Fibroblast of mammary gland (primary cell): ENCODE data around the gene TPRKB.
A peak's percentile ranks its signal among the peaks of the same experiment; 100 is the strongest.
"Not testable (repeated sequence)": the region's sequence is repeated elsewhere in the genome, so short reads cannot be mapped to it uniquely, and the experiment has no call there.

Experiments used
- DNase-seq: peaks from one replicate; pipeline ENCODE4 v3.0.0-alpha.2; 2010; ENCODE audit warnings: low read depth
- H3K4me3 ChIP-seq: 2 replicates; pipeline ENCODE4 v1.5.1; 2011; ENCODE audit warnings: low read depth, mild to moderate bottlenecking, low read length, moderate library complexity; ENCODE audit not compliant: control insufficient read depth
- TF ChIP-seq, protein P1 (sequence below): conservative IDR thresholded peaks from 2 replicates; pipeline ENCODE4 v1.5.1; 2011; ENCODE audit warnings: low read depth, low read length, inconsistent platforms; ENCODE audit not compliant: control insufficient read depth, insufficient read depth

Gene TPRKB

DNA sequence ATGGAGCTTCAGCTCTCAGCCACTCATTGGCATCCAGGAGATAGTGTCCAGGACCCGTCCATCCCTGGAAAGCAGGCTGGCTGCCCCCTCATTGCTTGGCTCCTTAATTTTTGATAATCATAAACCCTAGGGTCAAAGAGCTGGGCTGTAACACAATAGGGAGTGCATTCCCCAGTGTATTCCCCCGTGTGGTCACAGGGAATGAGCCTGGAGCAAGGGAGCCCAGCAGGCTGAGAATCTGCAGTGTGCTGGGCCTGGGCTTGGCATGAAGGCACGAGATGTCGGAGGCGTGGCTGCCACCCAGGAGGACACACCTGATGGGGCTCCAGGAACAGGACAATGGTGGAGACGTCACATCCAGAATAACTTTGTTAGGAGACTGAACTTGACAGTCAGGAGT is 18.7 kb downstream of the TPRKB start:
- no peak for DNase-seq

DNA sequence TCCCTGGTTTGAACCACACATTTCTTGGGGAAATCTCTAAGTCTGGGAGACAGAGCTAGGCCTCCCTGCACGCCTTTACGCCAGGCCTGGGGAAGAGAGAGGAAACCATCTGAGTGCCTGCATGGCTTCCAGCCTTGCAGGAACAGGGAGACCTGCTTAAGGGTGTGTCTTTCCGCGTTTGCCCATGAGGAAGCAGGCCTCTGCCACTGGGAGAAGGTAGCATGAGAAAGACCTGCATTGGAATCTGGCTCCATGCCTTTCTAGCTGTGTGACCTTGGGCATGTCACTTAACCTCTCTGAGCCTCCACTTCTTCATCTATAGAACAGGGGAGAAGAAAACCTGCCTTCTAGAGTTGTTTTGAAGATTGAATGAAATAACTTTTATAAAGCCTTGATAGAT is 19.4 kb downstream of the TPRKB start:
- not testable (repeated sequence) for DNase-seq, H3K4me3 ChIP-seq

More for the DNA sequence above, 18.7 kb downstream of the TPRKB start:
- no peak overlapping the region for H3K4me3 ChIP-seq
- TF ChIP-seq, protein P1, sequence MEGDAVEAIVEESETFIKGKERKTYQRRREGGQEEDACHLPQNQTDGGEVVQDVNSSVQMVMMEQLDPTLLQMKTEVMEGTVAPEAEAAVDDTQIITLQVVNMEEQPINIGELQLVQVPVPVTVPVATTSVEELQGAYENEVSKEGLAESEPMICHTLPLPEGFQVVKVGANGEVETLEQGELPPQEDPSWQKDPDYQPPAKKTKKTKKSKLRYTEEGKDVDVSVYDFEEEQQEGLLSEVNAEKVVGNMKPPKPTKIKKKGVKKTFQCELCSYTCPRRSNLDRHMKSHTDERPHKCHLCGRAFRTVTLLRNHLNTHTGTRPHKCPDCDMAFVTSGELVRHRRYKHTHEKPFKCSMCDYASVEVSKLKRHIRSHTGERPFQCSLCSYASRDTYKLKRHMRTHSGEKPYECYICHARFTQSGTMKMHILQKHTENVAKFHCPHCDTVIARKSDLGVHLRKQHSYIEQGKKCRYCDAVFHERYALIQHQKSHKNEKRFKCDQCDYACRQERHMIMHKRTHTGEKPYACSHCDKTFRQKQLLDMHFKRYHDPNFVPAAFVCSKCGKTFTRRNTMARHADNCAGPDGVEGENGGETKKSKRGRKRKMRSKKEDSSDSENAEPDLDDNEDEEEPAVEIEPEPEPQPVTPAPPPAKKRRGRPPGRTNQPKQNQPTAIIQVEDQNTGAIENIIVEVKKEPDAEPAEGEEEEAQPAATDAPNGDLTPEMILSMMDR = no peak

DNA sequence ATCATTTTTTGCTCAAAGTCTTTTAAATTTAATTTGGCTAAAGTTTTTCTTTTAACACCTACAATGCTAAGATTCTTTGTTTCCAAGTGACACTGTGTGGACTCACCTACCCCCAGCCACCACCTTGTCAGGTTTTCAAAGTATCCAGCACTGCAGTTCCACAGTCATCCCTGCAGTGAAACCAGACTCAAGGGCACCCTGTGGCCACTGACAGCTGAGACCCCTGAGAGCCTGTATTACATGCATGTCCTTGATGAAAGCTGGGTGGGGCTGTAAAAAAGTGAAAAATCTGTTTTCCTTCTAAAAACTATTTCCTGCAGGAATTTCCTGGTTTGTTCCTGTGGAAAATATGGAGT is 19.9 kb downstream of the TPRKB start:
- DNase-seq = no peak
- H3K4me3 ChIP-seq = no peak overlapping the region
- TF ChIP-seq, protein P1 = no peak

DNA sequence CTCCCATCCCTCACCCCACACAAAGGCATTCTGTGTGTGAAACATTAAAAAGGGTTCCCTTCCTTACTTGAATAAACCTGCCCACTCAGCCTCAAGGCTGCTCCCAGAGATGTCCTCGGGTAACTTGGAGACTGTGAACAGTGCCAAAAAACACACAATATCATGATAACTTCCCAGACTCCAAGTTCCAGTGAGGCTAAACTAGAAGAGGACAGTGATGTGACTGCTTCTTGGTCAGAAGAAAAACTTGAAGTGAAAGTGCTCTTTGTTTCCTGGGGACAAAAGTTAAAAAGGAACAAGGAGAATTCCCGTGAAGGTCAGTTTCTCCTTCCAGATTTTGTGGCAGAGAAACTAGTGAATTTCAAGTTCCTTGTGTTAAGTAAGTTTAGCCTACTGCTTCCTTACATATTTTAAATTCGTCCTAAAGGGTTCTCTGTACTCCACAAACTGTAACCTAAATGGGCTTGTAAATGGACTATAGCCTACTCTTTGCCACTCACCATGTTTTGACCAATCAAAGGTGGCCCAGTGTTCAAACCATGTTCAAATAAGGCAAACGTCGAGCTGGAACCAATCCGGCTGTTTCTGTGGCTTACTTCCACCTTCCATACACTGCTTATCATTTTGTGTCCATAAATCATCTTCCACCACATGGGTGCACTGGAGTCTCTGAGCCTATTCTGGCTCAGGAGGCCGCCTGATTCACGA is 20.4 kb downstream of the TPRKB start:
- peak; percentile 25 for DNase-seq
- TF ChIP-seq, protein P1 = no peak
- no peak overlapping the region for H3K4me3 ChIP-seq

DNA sequence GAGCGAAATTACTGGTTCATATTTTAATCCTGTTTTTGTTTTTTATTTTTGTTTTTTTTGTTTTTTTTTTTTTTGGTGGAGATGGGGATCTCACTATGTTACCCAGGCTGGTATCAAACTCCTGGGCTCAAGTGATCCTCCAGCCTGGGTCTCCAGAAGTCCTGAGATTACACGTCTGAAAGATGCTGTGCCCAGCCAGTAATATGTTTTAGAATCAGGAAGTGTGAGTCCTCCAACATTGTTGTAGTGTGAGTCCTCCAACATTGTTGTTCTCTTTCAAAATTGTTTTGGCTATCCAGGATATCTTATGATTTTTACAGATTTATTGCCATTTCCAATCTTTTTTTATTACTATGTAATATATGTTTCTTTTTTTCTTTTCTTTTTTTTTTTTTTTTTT is 23.1 kb downstream of the TPRKB start:
- DNase-seq = no peak
- no peak overlapping the region for H3K4me3 ChIP-seq
- TF ChIP-seq, protein P1 = no peak

DNA sequence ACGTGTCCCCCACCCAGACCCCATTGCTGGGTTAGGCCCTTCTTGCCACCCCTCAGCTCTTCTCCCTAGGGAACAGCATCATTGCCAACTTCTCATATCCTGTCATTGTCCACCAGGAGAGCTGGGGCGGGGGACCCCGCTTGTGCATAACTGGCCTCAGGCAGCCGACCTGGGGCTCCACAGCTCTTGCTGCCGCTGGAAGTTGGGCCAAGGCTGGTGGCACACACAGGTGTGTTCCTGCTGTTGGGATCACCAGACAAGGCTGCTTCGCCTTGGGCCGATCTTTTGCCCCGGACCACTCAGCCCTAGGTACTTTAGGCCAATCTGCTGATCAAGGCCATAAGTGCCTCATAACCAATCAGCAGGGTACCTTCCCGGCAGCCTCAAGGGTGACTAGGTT is 28.6 kb downstream of the TPRKB start:
- DNase-seq = no peak
- H3K4me3 ChIP-seq = no peak overlapping the region
- TF ChIP-seq, protein P1 = no peak

DNA sequence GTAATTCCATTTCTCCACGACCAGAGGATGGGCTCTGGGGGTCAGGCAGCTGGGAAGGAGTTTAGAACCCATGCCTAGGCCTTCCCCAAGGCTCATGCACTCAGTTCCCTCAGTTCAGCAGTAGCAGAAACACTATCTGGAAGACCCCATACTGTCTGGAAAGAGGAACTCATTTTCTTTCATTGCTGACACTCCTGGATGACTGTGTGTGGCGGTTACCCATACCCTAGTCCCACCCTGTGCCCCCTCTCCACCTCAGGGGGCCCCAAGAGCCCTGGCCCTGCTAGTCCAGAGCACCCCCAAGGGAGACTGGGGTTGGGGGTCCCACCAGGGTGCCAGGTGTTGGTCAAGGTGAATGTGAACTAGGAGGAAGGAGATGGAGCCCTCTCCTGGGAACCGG is 29.5 kb downstream of the TPRKB start:
- H3K4me3 ChIP-seq = no peak overlapping the region
- DNase-seq = no peak
- TF ChIP-seq, protein P1 = no peak
